Activated naive CD4-positive, alpha-beta T cell treated with anti-CD3 and anti-CD28 coated beads, Interleukin-2, amount 50 U/mL, for 72 hours (primary cell): ENCODE data around the gene USP17L27. TPM values are rescaled to one million over a fixed set of nuclear protein-coding genes. Genes with fewer than 3 reads are reported as not detected.

Source experiments
- total RNA-seq, 2 donors: library from RNA; stranded (reverse); gene quantifications; one replicate each; pipeline ENCODE4 v1.2.3, GENCODE V29; 2022

The USP17L27 gene
- total RNA-seq, 2 donors from 2014 or later, result not detected

Other genes with a start within 250 kb of the USP17L27 start
- not detected for gene FAM90A26, start 173.7 kb upstream of the USP17L27 start, total RNA-seq
- gene USP17L10, start 133.5 kb upstream of the USP17L27 start, total RNA-seq, result not detected
- gene USP17L11, start 128.7 kb upstream of the USP17L27 start, total RNA-seq, result not detected
- gene USP17L12, start 124.0 kb upstream of the USP17L27 start, total RNA-seq, result not detected
- not detected for gene USP17L13, start 119.3 kb upstream of the USP17L27 start, total RNA-seq
- gene USP17L15, start 109.8 kb upstream of the USP17L27 start, total RNA-seq, result not detected
- not detected for gene USP17L17, start 100.3 kb upstream of the USP17L27 start, total RNA-seq
- not detected for gene USP17L18, start 95.5 kb upstream of the USP17L27 start, total RNA-seq
- not detected for gene USP17L19, start 90.8 kb upstream of the USP17L27 start, total RNA-seq
- not detected for gene USP17L20, start 86.0 kb upstream of the USP17L27 start, total RNA-seq
- gene USP17L21, start 81.3 kb upstream of the USP17L27 start, total RNA-seq, result not detected
- not detected for gene USP17L22, start 76.5 kb upstream of the USP17L27 start, total RNA-seq
- not detected for gene USP17L24, start 19.0 kb upstream of the USP17L27 start, total RNA-seq
- gene USP17L25, start 14.2 kb upstream of the USP17L27 start, total RNA-seq, result not detected
- not detected for gene USP17L26, start 9.5 kb upstream of the USP17L27 start, total RNA-seq
- not detected for gene USP17L5, start 4.7 kb upstream of the USP17L27 start, total RNA-seq
- not detected for gene USP17L28, start 4.7 kb downstream of the USP17L27 start, total RNA-seq
- gene USP17L29, start 9.5 kb downstream of the USP17L27 start, total RNA-seq, result not detected
- gene USP17L30, start 19.0 kb downstream of the USP17L27 start, total RNA-seq, result not detected
- gene DEFB131A, start 100.3 kb downstream of the USP17L27 start, total RNA-seq, result not detected